HCT116 (cell line): ENCODE measurements around the gene COX6A2. TPM values are rescaled to one million over a fixed set of nuclear protein-coding genes. Genes with fewer than 3 reads are reported as not detected.

Source experiments
- ATAC-seq: fragments of 200-7000 bp; cut with Tn5 transposase; 2 replicates; pipeline ENCODE4 v1.9.1; 2020; ENCODE audit warnings: mild to moderate bottlenecking, moderate library complexity
- BruUV-seq: library from RNA; stranded (reverse); fragments of 400-500 nt; replicated peaks from 2 replicates; lab custom pipeline; 2021; lab: Mats Ljungman, UMichigan
- CTCF ChIA-PET: fragments of 300-600 bp; sonication (Branson Sonifier 250); formaldehyde crosslinking; loops from one replicate; lab custom pipeline; 2021; ENCODE audit warnings: antibody characterized with exemption; lab: Charles Lee
- POLR2A ChIA-PET: fragments of 300-600, 350-600 bp; sonication (Branson Sonifier 250); formaldehyde crosslinking; loops from one replicate; lab custom pipeline; 2021; ENCODE audit warnings: antibody characterized with exemption; lab: Charles Lee
- RAD21 ChIA-PET, 2 experiments: fragments of 300-600 bp; sonication (Branson Sonifier 250); formaldehyde crosslinking; loops; one replicate each; lab custom pipeline; 2023; ENCODE audit warnings: low total read pairs in 2 of 2; ENCODE audit not compliant: uncharacterized antibody in 2 of 2, unreplicated experiment in 2 of 2, low non-redundant PET in 1 of 2; lab: Charles Lee
- DNase-seq: peaks from one replicate; pipeline ENCODE4 v3.0.0-alpha.2; 2010; ENCODE audit warnings: low read depth, low spot score
- H2AFZ ChIP-seq: fragments of 200-600 bp; shearing (Covaris generic), sonication (generic); 2 replicates; pipeline ENCODE4 v1.6.1; 2017; ENCODE audit warnings: low read depth, mixed run types, mixed read lengths, antibody characterized with exemption, low read length; ENCODE audit not compliant: poor library complexity, severe bottlenecking
- H3K27ac ChIP-seq: 2 replicates; pipeline ENCODE4 v1.5.1; 2012; ENCODE audit warnings: low read depth, low read length
- H3K27me3 ChIP-seq: fragments of 200-600 bp; sonication (generic); 2 replicates; pipeline ENCODE4 v1.6.1; 2016; ENCODE audit warnings: mixed run types, low read length, mixed read lengths; ENCODE audit not compliant: insufficient read depth
- H3K36me3 ChIP-seq, 2 experiments: fragments of 200-500 bp in 1 of 2; fragments of 200-600 bp in 1 of 2; sonication (Bioruptor generic) in 1 of 2; sonication (generic) in 1 of 2; 2 replicates each; pipeline versions ENCODE4 v1.5.1 to v1.6.1; 2014 to 2016; ENCODE audit warnings: low read length in 2 of 2, inconsistent platforms in 1 of 2, mixed read lengths in 1 of 2, mixed run types in 1 of 2; ENCODE audit not compliant: insufficient read depth in 2 of 2, control insufficient read depth in 1 of 2
- H3K4me1 ChIP-seq, 2 experiments: fragments of 200-600 bp in 1 of 2; sonication (generic) in 1 of 2; 2 replicates each; pipeline versions ENCODE4 v1.5.1 to v1.6.1; 2012 to 2017; ENCODE audit warnings: low read length in 2 of 2, inconsistent platforms in 1 of 2, mild to moderate bottlenecking in 1 of 2, mixed read lengths in 1 of 2, mixed run types in 1 of 2, moderate library complexity in 1 of 2; ENCODE audit not compliant: insufficient read depth in 2 of 2, control insufficient read depth in 1 of 2
- H3K4me2 ChIP-seq: fragments of 200-600 bp; sonication (generic); 2 replicates; pipeline ENCODE4 v1.6.1; 2017; ENCODE audit warnings: mixed run types, low read length, mixed read lengths
- H3K4me3 ChIP-seq, 2 experiments: fragments of 200-600 bp in 1 of 2; sonication (generic) in 1 of 2; replicated peaks in 1 of 2; 2 replicates each; pipeline ENCODE4 v1.5.1; 2011 to 2016; ENCODE audit warnings: low read length in 2 of 2, control low read depth in 1 of 2, low read depth in 1 of 2, mild to moderate bottlenecking in 1 of 2, mixed read lengths in 1 of 2, mixed run types in 1 of 2
- H3K79me2 ChIP-seq: fragments of 200-600 bp; sonication (generic); 2 replicates; pipeline ENCODE4 v1.6.1; 2017; ENCODE audit warnings: mild to moderate bottlenecking, mixed run types, low read length, moderate library complexity, mixed read lengths; ENCODE audit not compliant: insufficient read depth
- H3K9ac ChIP-seq: fragments of 200-600 bp; sonication (generic); 2 replicates; pipeline ENCODE4 v1.6.1; 2016; ENCODE audit warnings: low read length, mixed read lengths
- H3K9me2 ChIP-seq: fragments of 200-600 bp; sonication (generic), shearing (Covaris generic); 2 replicates; pipeline ENCODE4 v1.6.1; 2017; ENCODE audit warnings: mixed run types, mild to moderate bottlenecking, moderate library complexity; ENCODE audit not compliant: insufficient read depth
- H3K9me3 ChIP-seq, 2 experiments: fragments of 200-500 bp in 1 of 2; fragments of 200-600 bp in 1 of 2; sonication (Bioruptor generic) in 1 of 2; sonication (generic) in 1 of 2; 2 replicates each; pipeline ENCODE4 v1.6.1; 2014 to 2017; ENCODE audit warnings: low read length in 2 of 2, mixed read lengths in 2 of 2, inconsistent platforms in 1 of 2, low read depth in 1 of 2, mild to moderate bottlenecking in 1 of 2, mixed run types in 1 of 2, moderate library complexity in 1 of 2; ENCODE audit not compliant: control insufficient read depth in 1 of 2, insufficient read depth in 1 of 2
- H4K20me1 ChIP-seq: fragments of 200-600 bp; sonication (generic), shearing (Covaris generic); 2 replicates; pipeline ENCODE4 v1.6.1; 2017; ENCODE audit warnings: mixed run types, mild to moderate bottlenecking, moderate library complexity; ENCODE audit not compliant: insufficient read depth
- CEBPB ChIP-seq: IDR thresholded peaks from 2 replicates; pipeline ENCODE4 v1.6.1; 2012; ENCODE audit warnings: low read depth
- CTCF ChIP-seq, 3 experiments: fragments of 200-600 bp in 1 of 3; sonication (generic) in 1 of 3; IDR thresholded peaks in 2 of 3; conservative IDR thresholded peaks in 1 of 3; 2 replicates each; pipeline ENCODE4 v1.5.1; 2012 to 2017; ENCODE audit warnings: low read depth in 2 of 3, low read length in 2 of 3, antibody characterized with exemption in 1 of 3, borderline replicate concordance in 1 of 3, control low read depth in 1 of 3, mild to moderate bottlenecking in 1 of 3, mixed read lengths in 1 of 3, mixed run types in 1 of 3, moderate library complexity in 1 of 3; ENCODE audit not compliant: insufficient read depth in 1 of 3
- EGR1 ChIP-seq: IDR thresholded peaks from 2 replicates; pipeline ENCODE4 v1.6.1; 2012; ENCODE audit warnings: low read depth
- ELF1 ChIP-seq: IDR thresholded peaks from 2 replicates; pipeline ENCODE4 v1.6.1; 2012; ENCODE audit warnings: low read depth, borderline replicate concordance
- EZH2 ChIP-seq: fragments of 200-600 bp; sonication (generic); IDR thresholded peaks from 2 replicates; pipeline ENCODE4 v1.6.1; 2017; ENCODE audit warnings: antibody characterized with exemption, mixed run types
- EZH2phosphoT487 ChIP-seq: fragments of 200-600 bp; IDR thresholded peaks from 2 replicates; pipeline ENCODE4 v1.6.1; 2018; ENCODE audit warnings: antibody characterized with exemption, borderline replicate concordance
- FOSL1 ChIP-seq: IDR thresholded peaks from 2 replicates; pipeline ENCODE4 v1.6.1; 2012; ENCODE audit warnings: low read depth
- JUND ChIP-seq: IDR thresholded peaks from 2 replicates; pipeline ENCODE4 v1.6.1; 2012
- MAX ChIP-seq: IDR thresholded peaks from 2 replicates; pipeline ENCODE4 v1.6.1; 2012
- POLR2A ChIP-seq: IDR thresholded peaks from 2 replicates; pipeline ENCODE4 v1.7.0; 2011; ENCODE audit warnings: borderline replicate concordance; ENCODE audit not compliant: insufficient read depth, insufficient read length; ENCODE audit errors: extremely low read depth
- RAD21 ChIP-seq: IDR thresholded peaks from 2 replicates; pipeline ENCODE4 v1.6.1; 2012; ENCODE audit warnings: low read depth, mild to moderate bottlenecking
- TCF7L2 ChIP-seq: IDR thresholded peaks from 2 replicates; pipeline ENCODE4 v1.7.0; 2011; ENCODE audit warnings: borderline replicate concordance, inconsistent platforms; ENCODE audit not compliant: insufficient read depth, insufficient read length; ENCODE audit errors: extremely low read depth
- YY1 ChIP-seq: IDR thresholded peaks from 2 replicates; pipeline ENCODE4 v1.6.1; 2011; ENCODE audit warnings: low read length, low read depth, moderate library complexity, mild to moderate bottlenecking; ENCODE audit not compliant: insufficient replicate concordance; ENCODE audit errors: extremely low read depth
- ZFX ChIP-seq: fragments of 450-650 bp; IDR thresholded peaks from 2 replicates; pipeline ENCODE4 v1.6.1; 2017
- intact Hi-C: fragments of 100-400 bp; cut with micrococcal nuclease; formaldehyde crosslinking; loops from 2 replicates; pipeline ENCODE4 v1.10.0; 2022
- total RNA-seq: library from RNA; stranded (reverse); gene quantifications from one replicate; pipeline ENCODE4 v1.2.1, GENCODE V29; 2021; ENCODE audit not compliant: unreplicated experiment
- TF ChIP-seq, protein P1 (sequence below): IDR thresholded peaks from 2 replicates; pipeline ENCODE4 v1.6.1; 2012; ENCODE audit warnings: low read depth

The COX6A2 gene
- total RNA-seq, 1 experiment from 2014 or later: not detected

DNA sequence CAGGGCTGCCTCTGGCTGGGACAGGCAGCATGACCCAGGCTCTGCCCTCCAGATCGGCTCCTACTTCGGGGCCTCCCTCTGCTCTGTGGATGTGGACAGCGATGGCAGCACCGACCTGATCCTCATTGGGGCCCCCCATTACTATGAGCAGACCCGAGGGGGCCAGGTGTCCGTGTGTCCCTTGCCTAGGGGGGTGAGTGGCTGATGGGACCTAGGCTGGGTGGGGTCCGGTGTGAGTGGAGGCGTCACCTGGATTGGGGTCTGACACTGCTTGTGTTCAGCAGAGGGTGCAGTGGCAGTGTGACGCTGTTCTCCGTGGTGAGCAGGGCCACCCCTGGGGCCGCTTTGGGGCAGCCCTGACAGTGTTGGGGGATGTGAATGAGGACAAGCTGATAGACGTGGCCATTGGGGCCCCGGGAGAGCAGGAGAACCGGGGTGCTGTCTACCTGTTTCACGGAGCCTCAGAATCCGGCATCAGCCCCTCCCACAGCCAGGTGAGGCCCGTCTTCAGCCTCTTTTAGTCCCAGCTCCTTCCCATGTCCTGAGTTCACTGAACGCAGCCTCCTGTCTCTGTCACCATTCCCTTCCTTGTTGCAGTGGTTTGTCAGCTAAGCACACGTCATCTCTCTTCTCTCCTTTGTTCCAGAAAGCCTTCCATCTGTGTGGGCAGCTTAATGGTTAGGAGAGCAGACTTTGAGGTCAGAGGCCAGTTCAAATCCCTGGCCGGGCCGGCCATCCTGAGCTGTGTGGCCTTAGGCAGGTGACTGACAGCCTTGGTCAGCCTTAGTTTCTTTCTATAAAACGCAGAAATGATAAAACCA, 16.9 kb downstream of the COX6A2 start:
- Histone ChIP-seq H3K36me3 (no peaks in the 10 kb centered on the region), H3K79me2 (no peaks in the 10 kb centered on the region), H3K4me2 (no peak overlapping the region)
- POLR2A ChIA-PET: no interaction called here
- TF ChIP-seq EGR1: no peak
- TF ChIP-seq MAX: no peak
- TF ChIP-seq JUND: no peak
- TF ChIP-seq POLR2A: no peak
- no peak for TF ChIP-seq ZFX
- TF ChIP-seq EZH2phosphoT487: no peak
- TF ChIP-seq EZH2: no peak
- TF ChIP-seq TCF7L2: no peak
- TF ChIP-seq FOSL1: no peak
- TF ChIP-seq, protein P1, sequence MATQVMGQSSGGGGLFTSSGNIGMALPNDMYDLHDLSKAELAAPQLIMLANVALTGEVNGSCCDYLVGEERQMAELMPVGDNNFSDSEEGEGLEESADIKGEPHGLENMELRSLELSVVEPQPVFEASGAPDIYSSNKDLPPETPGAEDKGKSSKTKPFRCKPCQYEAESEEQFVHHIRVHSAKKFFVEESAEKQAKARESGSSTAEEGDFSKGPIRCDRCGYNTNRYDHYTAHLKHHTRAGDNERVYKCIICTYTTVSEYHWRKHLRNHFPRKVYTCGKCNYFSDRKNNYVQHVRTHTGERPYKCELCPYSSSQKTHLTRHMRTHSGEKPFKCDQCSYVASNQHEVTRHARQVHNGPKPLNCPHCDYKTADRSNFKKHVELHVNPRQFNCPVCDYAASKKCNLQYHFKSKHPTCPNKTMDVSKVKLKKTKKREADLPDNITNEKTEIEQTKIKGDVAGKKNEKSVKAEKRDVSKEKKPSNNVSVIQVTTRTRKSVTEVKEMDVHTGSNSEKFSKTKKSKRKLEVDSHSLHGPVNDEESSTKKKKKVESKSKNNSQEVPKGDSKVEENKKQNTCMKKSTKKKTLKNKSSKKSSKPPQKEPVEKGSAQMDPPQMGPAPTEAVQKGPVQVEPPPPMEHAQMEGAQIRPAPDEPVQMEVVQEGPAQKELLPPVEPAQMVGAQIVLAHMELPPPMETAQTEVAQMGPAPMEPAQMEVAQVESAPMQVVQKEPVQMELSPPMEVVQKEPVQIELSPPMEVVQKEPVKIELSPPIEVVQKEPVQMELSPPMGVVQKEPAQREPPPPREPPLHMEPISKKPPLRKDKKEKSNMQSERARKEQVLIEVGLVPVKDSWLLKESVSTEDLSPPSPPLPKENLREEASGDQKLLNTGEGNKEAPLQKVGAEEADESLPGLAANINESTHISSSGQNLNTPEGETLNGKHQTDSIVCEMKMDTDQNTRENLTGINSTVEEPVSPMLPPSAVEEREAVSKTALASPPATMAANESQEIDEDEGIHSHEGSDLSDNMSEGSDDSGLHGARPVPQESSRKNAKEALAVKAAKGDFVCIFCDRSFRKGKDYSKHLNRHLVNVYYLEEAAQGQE: no peak
- no peak for TF ChIP-seq CEBPB
- no peak for TF ChIP-seq YY1
- TF ChIP-seq RAD21: no peak
- TF ChIP-seq ELF1: no peak
- TF ChIP-seq CTCF (IDR thresholded peaks at IDR 0.05 in 2 of 3, conservative IDR thresholded peaks at IDR 0.05 in 1 of 3; ENCODE audit: borderline replicate concordance in 1 of 3, insufficient read depth in 1 of 3, low read depth in 2 of 3, low read length in 2 of 3): no peak
- TF ChIP-seq, all 23 proteins: peak for 0
- H4K20me1 ChIP-seq: no peaks in the 10 kb centered on the region
- ChIA-PET CTCF (no interaction called here), RAD21 (no interaction called here)
- BruUV-seq: no TSS peak
- H3K9me3 ChIP-seq: no peaks in the 10 kb centered on the region
- intact Hi-C loops: no loop called here
- H3K4me3 ChIP-seq: no peak overlapping the region
- H3K27me3 ChIP-seq: no peaks in the 10 kb centered on the region
- H2AFZ ChIP-seq: no peak overlapping the region
- H3K9ac ChIP-seq: no peak overlapping the region
- ATAC-seq (no peak), DNase-seq (no peak)
- no peak overlapping the region for H3K27ac ChIP-seq
- no peaks in the 10 kb centered on the region for H3K9me2 ChIP-seq
- H3K4me1 ChIP-seq: peaks cover 0 to 10% of the 10 kb centered on the region in 2 experiments; a peak in 2 of 4 replicates
